ENCODE measurements around the gene STUM. TPM values are rescaled to one million over a fixed set of nuclear protein-coding genes. Genes with fewer than 3 reads are reported as not detected.
A peak's percentile ranks its signal among the peaks of the same experiment; 100 is the strongest.

STUM gene
- total RNA-seq, 1 donor from 2014 or later, result 0.09 TPM

DNA sequence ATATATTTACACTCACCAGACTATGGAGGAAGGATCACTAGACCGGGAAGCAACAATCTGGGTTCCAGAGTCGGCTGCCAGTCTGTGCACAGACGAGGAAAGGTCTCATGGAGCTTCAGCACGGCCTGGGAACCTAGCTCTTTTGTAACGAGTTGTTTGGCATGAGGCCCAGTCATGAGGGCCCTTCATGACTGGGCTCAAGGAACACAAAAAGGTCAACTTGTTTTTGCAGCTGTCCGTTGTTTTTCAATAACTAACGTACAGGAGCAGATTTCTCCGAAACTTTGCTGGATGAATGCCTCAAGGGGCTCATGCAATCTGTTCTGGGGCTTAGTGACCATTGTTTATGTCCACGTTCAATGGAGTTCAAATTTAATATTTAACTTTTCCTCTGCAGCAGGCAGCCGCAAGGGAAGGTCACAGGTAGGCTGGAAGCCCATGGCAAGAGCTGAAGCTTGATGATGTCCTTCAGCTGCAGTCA, 5.9 kb upstream of the STUM start:
- no peaks in the 10 kb centered on the region for H3K4me1 Mint-ChIP-seq
- no peak overlapping the region for H3K4me3 Mint-ChIP-seq
- no peaks in the 10 kb centered on the region for H3K36me3 Mint-ChIP-seq
- H3K27me3 Mint-ChIP-seq (ENCODE audit: low read depth), result peaks cover 27% of the 10 kb centered on the region
- no peak for DNase-seq (ENCODE audit: low spot score in 2 of 2, unreplicated experiment in 2 of 2)
- no peaks in the 10 kb centered on the region for H3K9me3 Mint-ChIP-seq
- no peak overlapping the region for H3K27ac Mint-ChIP-seq
- TF ChIP-seq, protein P1, sequence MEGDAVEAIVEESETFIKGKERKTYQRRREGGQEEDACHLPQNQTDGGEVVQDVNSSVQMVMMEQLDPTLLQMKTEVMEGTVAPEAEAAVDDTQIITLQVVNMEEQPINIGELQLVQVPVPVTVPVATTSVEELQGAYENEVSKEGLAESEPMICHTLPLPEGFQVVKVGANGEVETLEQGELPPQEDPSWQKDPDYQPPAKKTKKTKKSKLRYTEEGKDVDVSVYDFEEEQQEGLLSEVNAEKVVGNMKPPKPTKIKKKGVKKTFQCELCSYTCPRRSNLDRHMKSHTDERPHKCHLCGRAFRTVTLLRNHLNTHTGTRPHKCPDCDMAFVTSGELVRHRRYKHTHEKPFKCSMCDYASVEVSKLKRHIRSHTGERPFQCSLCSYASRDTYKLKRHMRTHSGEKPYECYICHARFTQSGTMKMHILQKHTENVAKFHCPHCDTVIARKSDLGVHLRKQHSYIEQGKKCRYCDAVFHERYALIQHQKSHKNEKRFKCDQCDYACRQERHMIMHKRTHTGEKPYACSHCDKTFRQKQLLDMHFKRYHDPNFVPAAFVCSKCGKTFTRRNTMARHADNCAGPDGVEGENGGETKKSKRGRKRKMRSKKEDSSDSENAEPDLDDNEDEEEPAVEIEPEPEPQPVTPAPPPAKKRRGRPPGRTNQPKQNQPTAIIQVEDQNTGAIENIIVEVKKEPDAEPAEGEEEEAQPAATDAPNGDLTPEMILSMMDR (IDR thresholded peaks at IDR 0.05; ENCODE audit: unreplicated experiment), result no peak

DNA sequence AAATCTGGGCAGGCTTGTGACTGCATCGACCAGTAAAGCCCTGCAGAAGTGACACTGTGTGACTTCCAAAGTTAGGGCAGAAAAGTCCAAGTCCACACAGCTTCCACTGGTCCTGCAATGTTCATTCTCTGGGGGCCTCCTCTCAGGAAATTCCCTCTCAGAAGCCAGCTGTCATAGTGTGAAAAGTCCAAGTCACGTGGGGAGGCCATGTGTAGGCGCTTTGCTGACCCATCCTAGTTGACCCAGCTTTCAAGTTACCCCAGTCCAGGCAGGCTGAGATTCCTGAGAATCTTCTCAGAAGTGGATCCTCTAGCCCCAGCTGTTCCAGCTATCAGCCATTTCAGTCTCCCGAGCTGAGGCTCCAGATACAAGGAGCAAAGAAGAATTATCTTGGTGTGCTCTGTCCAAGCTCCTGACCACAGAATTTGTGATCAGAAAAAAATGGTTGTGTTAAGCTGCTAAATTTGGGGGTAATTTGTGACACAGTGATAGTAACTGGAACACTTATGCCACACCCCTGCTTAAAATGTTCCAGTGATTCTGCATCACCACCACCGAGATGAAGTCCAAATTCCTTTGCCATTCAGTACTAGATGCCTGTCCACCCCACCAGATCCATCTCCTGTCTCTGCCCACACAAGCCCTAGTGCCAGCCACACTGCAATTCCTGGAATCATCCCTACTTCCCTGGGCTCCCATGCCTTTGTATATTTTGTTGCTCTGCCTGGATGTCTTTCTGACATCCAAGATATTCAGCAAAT, 2.5 kb upstream of the STUM start:
- Mint-ChIP-seq H3K4me1 (peaks cover 15% of the 10 kb centered on the region), H3K27ac (no peak overlapping the region), H3K36me3 (no peaks in the 10 kb centered on the region), H3K27me3 (ENCODE audit: low read depth) (peaks cover 51% of the 10 kb centered on the region), H3K9me3 (no peaks in the 10 kb centered on the region), H3K4me3 (no peak overlapping the region)
- TF ChIP-seq, protein P1 (IDR thresholded peaks at IDR 0.05; ENCODE audit: unreplicated experiment), result no peak
- no peak for DNase-seq (ENCODE audit: low spot score in 2 of 2, unreplicated experiment in 2 of 2)

DNA sequence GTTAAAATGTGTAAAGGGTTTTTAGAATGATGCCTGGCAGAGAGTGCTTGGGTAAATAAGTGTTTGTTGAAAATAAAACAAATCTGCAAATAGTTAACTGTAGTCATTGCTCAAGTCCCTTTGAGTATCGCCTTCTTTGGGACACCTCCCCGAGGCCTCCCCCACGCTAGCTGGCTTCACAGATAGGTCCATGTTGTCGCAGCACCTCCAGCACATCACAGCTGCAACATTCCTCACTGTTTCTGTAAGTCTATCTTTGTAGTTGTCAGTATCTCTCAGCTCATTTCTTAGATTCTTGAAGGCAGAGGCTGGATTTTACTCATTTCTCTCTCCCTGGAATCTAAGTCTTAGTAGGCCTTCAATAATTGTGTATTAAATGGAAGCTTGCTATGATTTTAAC, 1.6 kb upstream of the STUM start:
- H3K9me3 Mint-ChIP-seq, result no peaks in the 10 kb centered on the region
- H3K36me3 Mint-ChIP-seq, result no peaks in the 10 kb centered on the region
- no peak for DNase-seq (ENCODE audit: low spot score in 2 of 2, unreplicated experiment in 2 of 2)
- peaks cover 60% of the 10 kb centered on the region for H3K27me3 Mint-ChIP-seq (ENCODE audit: low read depth)
- H3K4me3 Mint-ChIP-seq, result no peak overlapping the region
- TF ChIP-seq, protein P1 (IDR thresholded peaks at IDR 0.05; ENCODE audit: unreplicated experiment), result no peak
- peaks cover 25% of the 10 kb centered on the region for H3K4me1 Mint-ChIP-seq
- H3K27ac Mint-ChIP-seq, result no peak overlapping the region

DNA sequence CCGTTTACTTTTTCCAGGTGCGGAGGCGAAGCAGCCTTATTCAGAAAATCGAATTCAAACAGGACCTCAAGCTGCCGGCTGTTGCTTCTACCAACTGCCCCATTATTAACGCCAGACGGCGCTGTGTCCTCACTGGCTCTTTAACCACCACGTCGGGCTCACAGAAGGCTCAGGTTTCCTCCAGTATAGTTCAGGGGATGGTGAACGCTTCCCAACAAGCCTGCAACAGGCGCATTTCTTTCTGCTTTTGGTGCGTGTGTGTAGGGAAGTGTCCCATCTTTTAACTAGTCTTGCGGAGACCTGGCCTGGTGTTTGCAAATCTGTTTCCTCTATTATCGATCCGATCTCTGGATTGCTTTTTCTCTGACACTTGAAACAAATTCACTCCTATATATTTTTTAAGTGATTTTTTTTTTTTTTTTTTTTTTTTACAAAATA, 791 bp upstream of the STUM start:
- peaks cover 66% of the 10 kb centered on the region for H3K27me3 Mint-ChIP-seq (ENCODE audit: low read depth)
- H3K4me1 Mint-ChIP-seq, result peaks cover 27% of the 10 kb centered on the region
- no peaks in the 10 kb centered on the region for H3K9me3 Mint-ChIP-seq
- no peaks in the 10 kb centered on the region for H3K36me3 Mint-ChIP-seq
- TF ChIP-seq, protein P1 (IDR thresholded peaks at IDR 0.05; ENCODE audit: unreplicated experiment), result peak; percentile 48
- peak in 1 of 2 experiments; percentile 82 for DNase-seq (ENCODE audit: low spot score in 2 of 2, unreplicated experiment in 2 of 2)
- H3K27ac Mint-ChIP-seq, result no peak overlapping the region
- H3K4me3 Mint-ChIP-seq, result no peak overlapping the region

DNA sequence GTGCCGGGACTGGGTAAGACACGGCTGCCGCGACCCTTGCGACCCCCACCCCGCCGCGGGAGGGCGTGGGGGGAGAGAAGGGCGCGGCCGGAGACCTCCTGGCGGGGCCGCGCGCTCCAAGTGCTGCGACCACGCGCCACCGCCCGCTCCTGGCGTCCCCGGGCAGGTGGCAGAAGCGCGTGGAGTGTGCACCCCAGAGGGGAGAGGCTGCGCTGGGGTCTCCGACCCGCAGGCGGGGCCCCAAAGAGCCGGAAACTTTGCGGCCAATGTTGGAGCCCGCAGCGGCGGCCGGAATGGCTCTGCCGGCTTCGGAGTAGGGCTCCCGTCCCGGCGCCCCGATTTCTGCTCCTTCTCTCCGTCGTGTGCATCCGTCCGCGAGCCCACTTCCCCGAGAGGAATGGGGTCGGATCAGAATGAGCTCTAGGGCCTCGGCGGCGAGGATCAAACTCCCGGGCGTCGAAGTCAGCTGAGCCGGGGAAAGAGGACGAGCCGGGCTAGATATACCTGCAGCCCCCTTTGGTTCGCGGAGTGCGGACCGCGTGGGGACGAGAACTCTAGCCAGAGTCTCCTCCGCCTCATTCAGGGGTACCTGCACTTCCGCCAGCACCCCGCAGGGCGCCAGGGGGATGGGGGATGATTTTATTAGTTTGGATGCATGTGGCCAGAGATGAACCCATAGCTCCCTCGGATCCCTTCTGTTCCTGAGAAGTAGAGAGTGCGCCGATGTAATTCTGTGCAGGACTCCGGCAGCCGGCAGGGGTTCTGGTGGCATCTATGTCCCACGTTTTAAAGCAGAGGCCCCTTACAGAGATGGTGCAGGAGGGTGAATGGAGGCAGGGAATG, 751 bp downstream of the STUM start:
- H3K36me3 Mint-ChIP-seq, result no peaks in the 10 kb centered on the region
- H3K9me3 Mint-ChIP-seq, result no peaks in the 10 kb centered on the region
- TF ChIP-seq, protein P1 (IDR thresholded peaks at IDR 0.05; ENCODE audit: unreplicated experiment), result no peak
- no peak overlapping the region for H3K27ac Mint-ChIP-seq
- H3K27me3 Mint-ChIP-seq (ENCODE audit: low read depth), result peaks cover 79% of the 10 kb centered on the region
- peak overlapping the region; percentile 64 for H3K4me3 Mint-ChIP-seq
- H3K4me1 Mint-ChIP-seq, result peaks cover 27% of the 10 kb centered on the region
- DNase-seq (ENCODE audit: low spot score in 2 of 2, unreplicated experiment in 2 of 2), result no peak
